GM12891 (cell line): Measurements from ENCODE around the gene TRABD.
"Not testable (repeated sequence)": the region's sequence is repeated elsewhere in the genome, so short reads cannot be mapped to it uniquely, and the experiment has no call there.

ENCODE experiments used
- DNase-seq: peaks from one replicate; pipeline ENCODE4 v3.0.0; 2011; ENCODE audit warnings: low spot score; ENCODE audit not compliant: insufficient read length
- FAIRE-seq: peaks from 2 replicates; lab custom pipeline; 2011; peaks lifted over from hg19 to GRCh38; lab: Jason Lieb, UNC
- PAX5 ChIP-seq: IDR thresholded peaks from 2 replicates; pipeline ENCODE4 v1.6.1; 2011; ENCODE audit warnings: low read length, moderate library complexity, mild to moderate bottlenecking; ENCODE audit not compliant: insufficient read depth, severe bottlenecking
- POLR2A ChIP-seq: IDR thresholded peaks from 2 replicates; pipeline ENCODE4 v1.6.1; 2011; ENCODE audit warnings: low read depth, low read length, control low read depth
- POLR2AphosphoS5 ChIP-seq: IDR thresholded peaks from 2 replicates; pipeline ENCODE4 v1.6.1; 2011; ENCODE audit warnings: low read depth, low read length, control low read depth
- POU2F2 ChIP-seq: IDR thresholded peaks from 2 replicates; pipeline ENCODE4 v1.6.1; 2011; ENCODE audit warnings: low read depth, mild to moderate bottlenecking, control low read depth, low read length, moderate library complexity
- SPI1 ChIP-seq: IDR thresholded peaks from 2 replicates; pipeline ENCODE4 v1.6.1; 2011; ENCODE audit warnings: low read depth, low read length, control low read depth
- TAF1 ChIP-seq: IDR thresholded peaks from 2 replicates; pipeline ENCODE4 v1.6.1; 2011; ENCODE audit warnings: low read depth, low read length, control low read depth

TRABD gene

GRCh38 chr22:50204571-50204970, 18.9 kb downstream of the TRABD start:
- DNase-seq (no peak), FAIRE-seq (peak; percentile 31)

GRCh38 chr22:50204998-50205397, 19.3 kb downstream of the TRABD start:
- peak; percentile 31 for FAIRE-seq

More at GRCh38 chr22:50204571-50204970, 18.9 kb downstream of the TRABD start:
- TF ChIP-seq POU2F2 (no peak), PAX5 (no peak), TAF1 (no peak), SPI1 (no peak), POLR2A (no peak), POLR2AphosphoS5 (no peak)

GRCh38 chr22:50205781-50206569, 20.3 kb downstream of the TRABD start:
- FAIRE-seq (no peak), DNase-seq (no peak)
- TF ChIP-seq TAF1 (no peak), POLR2A (no peak)

More at GRCh38 chr22:50204998-50205397, 19.3 kb downstream of the TRABD start:
- DNase-seq: not testable (repeated sequence)

- FAIRE-seq (no peak), DNase-seq (no peak)
- TF ChIP-seq POLR2AphosphoS5: no peak
Measured at GRCh38 chr22:50206599-50206998, 20.9 kb downstream of the TRABD start.

- no peak for FAIRE-seq
- TF ChIP-seq PAX5: no peak
- no peak for TF ChIP-seq POU2F2
- TF ChIP-seq POLR2AphosphoS5: no peak
- no peak for TF ChIP-seq TAF1
- TF ChIP-seq POLR2A: no peak
- no peak for TF ChIP-seq SPI1
- no peak for DNase-seq
Measured at GRCh38 chr22:50207383-50208140, 21.8 kb downstream of the TRABD start.

GRCh38 chr22:50208430-50208938, 22.8 kb downstream of the TRABD start:
- DNase-seq (no peak), FAIRE-seq (no peak)
- TF ChIP-seq TAF1 (no peak), POLR2AphosphoS5 (no peak), PAX5 (no peak), POLR2A (no peak), SPI1 (no peak), POU2F2 (no peak)

GRCh38 chr22:50208939-50209892, 23.5 kb downstream of the TRABD start:
- FAIRE-seq: no peak
- TF ChIP-seq TAF1 (no peak), SPI1 (no peak), POLR2AphosphoS5 (no peak), POLR2A (no peak), POU2F2 (no peak), PAX5 (no peak)

GRCh38 chr22:50209893-50210292, 24.2 kb downstream of the TRABD start:
- peak; percentile 94 for FAIRE-seq
- TF ChIP-seq POLR2A (no peak), POLR2AphosphoS5 (no peak), TAF1 (no peak), POU2F2 (no peak), PAX5 (no peak), SPI1 (no peak)
- DNase-seq: peak; percentile 88

More at GRCh38 chr22:50208939-50209892, 23.5 kb downstream of the TRABD start:
- DNase-seq: no peak
